ENCODE data around the gene NPB. TPM values are rescaled to one million over a fixed set of nuclear protein-coding genes. Genes with fewer than 3 reads are reported as not detected.

Gene NPB
- total RNA-seq, 2 donors from 2014 or later = 0.19 TPM; not detected in 1

GRCh38 chr17:81906476-81907218 is 4.6 kb downstream of the NPB start:
- no peak for DNase-seq
- H3K27ac Mint-ChIP-seq = no peak overlapping the region
- H3K27me3 Mint-ChIP-seq (ENCODE audit: low read depth) = no peaks in the 10 kb centered on the region
- H3K9me3 Mint-ChIP-seq = no peaks in the 10 kb centered on the region
- peaks cover 16% of the 10 kb centered on the region for H3K4me1 Mint-ChIP-seq (ENCODE audit: low read depth)
- H3K4me3 Mint-ChIP-seq = no peak overlapping the region
- no peaks in the 10 kb centered on the region for H3K36me3 Mint-ChIP-seq (ENCODE audit: insufficient read depth in 2 of 2)
- ATAC-seq (replicated peaks in 1 of 2) = no peak

GRCh38 chr17:81907219-81908145 is 5.4 kb downstream of the NPB start:
- Mint-ChIP-seq H3K27me3 (ENCODE audit: low read depth) (no peaks in the 10 kb centered on the region), H3K27ac (no peak overlapping the region), H3K36me3 (ENCODE audit: insufficient read depth in 2 of 2) (no peaks in the 10 kb centered on the region), H3K4me3 (no peak overlapping the region), H3K4me1 (ENCODE audit: low read depth) (peaks cover 23% of the 10 kb centered on the region), H3K9me3 (no peaks in the 10 kb centered on the region)
- DNase-seq (no peak), ATAC-seq (replicated peaks in 1 of 2) (no peak)

DNA sequence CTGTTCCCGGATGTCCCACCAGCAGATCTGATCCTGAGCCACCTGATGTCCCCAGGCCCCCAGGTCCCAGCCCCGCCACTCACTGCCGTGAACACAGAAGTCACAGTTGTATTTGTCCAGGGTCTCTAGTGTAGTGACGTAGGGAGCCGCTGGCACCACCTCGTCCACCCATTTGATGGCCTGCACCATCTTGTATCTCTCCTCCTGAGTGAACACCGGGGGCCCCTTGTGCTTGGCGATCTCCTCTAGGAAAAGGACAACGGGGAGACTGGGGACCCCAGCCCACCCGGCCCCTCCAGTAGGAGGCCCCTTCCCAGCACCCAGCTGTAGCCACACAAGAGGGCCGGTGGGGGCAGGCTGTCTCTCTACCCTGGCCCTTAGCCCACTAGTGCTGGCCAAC is 6.8 kb downstream of the NPB start:
- DNase-seq (no peak), ATAC-seq (replicated peaks in 1 of 2) (no peak)
- Mint-ChIP-seq H3K4me3 (no peak overlapping the region), H3K4me1 (ENCODE audit: low read depth) (peaks cover 28% of the 10 kb centered on the region), H3K9me3 (no peaks in the 10 kb centered on the region), H3K36me3 (ENCODE audit: insufficient read depth in 2 of 2) (peaks cover 1 to 9% of the 10 kb centered on the region in 2 donors), H3K27ac (no peak overlapping the region), H3K27me3 (ENCODE audit: low read depth) (no peaks in the 10 kb centered on the region)

DNA sequence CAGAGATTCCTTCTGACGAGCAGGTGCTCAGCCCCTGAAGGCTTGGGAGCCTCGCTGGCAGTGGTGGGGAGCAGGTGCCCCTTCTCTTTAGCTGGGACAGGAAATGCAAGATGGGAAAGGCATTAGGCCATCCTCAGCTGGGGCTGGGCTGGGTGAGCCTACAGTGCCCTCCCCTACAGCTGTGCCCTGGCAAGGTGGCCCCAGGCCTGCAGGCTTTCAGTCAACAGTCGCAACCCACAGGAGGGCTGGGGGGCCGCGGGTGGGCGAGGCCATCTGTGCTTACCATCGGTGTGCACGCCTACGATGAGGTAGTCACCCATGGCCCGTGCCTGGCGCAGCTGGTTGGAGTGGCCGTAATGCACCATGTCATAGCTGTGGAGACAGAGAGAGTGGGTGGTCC is 7.2 kb downstream of the NPB start:
- Mint-ChIP-seq H3K4me3 (peak overlapping the region in 1 of 2 donors; percentile 83), H3K4me1 (ENCODE audit: low read depth) (peaks cover 28% of the 10 kb centered on the region), H3K9me3 (no peaks in the 10 kb centered on the region), H3K27ac (no peak overlapping the region), H3K36me3 (ENCODE audit: insufficient read depth in 2 of 2) (peaks cover 1 to 9% of the 10 kb centered on the region in 2 donors), H3K27me3 (ENCODE audit: low read depth) (no peaks in the 10 kb centered on the region)
- ATAC-seq (replicated peaks in 1 of 2) = no peak
- no peak for DNase-seq

DNA sequence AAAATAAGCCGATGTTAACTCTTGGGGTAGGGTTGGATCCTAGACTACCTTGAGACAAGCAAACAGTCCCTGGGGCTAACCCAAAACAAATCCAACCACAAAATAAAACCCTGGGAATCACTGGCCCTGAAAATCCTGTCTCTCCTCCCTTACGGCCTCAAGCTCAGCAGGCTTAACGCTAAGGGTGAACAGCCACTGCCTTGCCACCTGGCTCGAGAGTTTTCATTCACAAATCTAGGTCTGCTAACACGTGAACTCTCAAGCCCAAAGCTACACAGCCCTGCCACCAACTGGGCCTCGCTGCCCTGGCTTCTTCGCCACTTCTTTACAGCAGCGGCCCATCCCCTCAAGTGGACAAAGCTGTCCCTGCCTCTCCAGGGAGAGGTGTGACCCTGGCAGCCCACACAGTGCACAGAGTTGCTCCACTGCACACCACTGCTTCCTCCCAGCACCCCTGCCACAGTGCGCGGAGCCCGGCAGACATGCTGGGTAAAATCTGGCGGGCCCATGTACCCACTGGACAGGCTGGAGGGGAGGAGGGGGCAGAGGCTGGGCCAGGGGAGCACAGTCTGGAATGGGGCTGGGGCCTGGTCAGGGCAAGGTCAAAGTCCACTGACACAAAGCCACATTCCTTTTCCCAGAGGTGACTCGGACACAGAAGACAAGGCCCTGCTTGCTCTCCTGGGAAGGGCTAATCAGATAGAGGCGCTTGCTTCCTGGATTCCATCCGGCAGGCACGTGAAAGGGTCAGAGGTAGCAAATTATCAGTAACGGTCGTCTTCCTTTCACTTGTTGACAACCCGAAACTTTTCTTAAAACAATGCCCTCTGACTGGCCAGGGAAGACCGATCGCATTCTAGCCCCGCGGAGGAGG is 8.2 kb downstream of the NPB start:
- Mint-ChIP-seq H3K4me3 (peak overlapping the region; percentile 83 to 85), H3K27me3 (ENCODE audit: low read depth) (no peaks in the 10 kb centered on the region), H3K27ac (no peak overlapping the region), H3K36me3 (ENCODE audit: insufficient read depth in 2 of 2) (peaks cover 1 to 9% of the 10 kb centered on the region in 2 donors), H3K9me3 (no peaks in the 10 kb centered on the region), H3K4me1 (ENCODE audit: low read depth) (peaks cover 28% of the 10 kb centered on the region)
- DNase-seq = no peak
- no peak for ATAC-seq (replicated peaks in 1 of 2)

- no peaks in the 10 kb centered on the region for H3K9me3 Mint-ChIP-seq
- H3K4me3 Mint-ChIP-seq = peak overlapping the region; percentile 83 to 85
- peaks cover 1 to 11% of the 10 kb centered on the region in 2 donors for H3K36me3 Mint-ChIP-seq (ENCODE audit: insufficient read depth in 2 of 2)
- H3K27ac Mint-ChIP-seq = no peak overlapping the region
- DNase-seq (no peak), ATAC-seq (replicated peaks in 1 of 2) (peak; percentile 50 to 54)
- peaks cover 31% of the 10 kb centered on the region for H3K4me1 Mint-ChIP-seq (ENCODE audit: low read depth)
- H3K27me3 Mint-ChIP-seq (ENCODE audit: low read depth) = no peaks in the 10 kb centered on the region
These were observed 8.8 kb downstream of the NPB start for GRCh38 chr17:81910840-81911276.

DNA sequence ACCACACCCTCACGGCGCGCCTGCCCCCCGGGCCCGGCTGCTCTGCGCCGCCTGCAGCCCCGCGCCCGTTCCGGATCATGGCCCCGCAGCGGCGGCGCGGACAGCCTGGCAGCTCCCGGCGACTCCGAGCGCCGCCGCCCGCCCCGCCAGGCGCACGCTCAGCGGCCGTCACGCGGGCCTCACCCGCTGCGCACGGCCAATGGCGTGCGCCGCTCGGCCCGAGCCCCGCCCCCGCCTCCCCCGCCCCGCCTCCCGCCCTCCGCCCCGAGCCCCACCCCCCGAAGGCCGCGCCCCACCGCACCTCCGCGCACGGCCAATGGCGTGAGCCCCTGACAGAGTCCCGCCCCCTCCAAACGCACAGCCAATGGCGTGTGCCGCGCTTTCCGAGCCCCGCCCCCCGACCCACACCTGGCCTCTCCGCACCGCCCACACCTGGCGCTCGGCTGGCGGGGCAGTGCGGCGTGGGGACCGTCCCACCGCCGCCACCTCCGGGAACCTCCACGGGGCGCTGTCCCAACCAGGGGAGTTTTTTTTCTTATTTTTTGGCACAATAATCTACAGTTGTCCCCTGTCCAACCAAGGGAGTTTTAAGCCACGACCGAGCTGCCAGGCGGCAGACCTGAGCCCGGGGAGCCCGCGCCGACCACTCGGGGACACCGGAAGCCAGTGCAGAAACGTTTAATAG is 9.4 kb downstream of the NPB start, which contains the start of gene PCYT2:
TSS of gene PCYT2 (minus strand) at position 123 of the 685 bp plus-strand sequence. CDS start at position 79, 44 bp downstream.
- Mint-ChIP-seq H3K27me3 (ENCODE audit: low read depth) (no peaks in the 10 kb centered on the region), H3K4me3 (peak within 1 kb of the TSS; percentile 83 to 85), H3K36me3 (ENCODE audit: insufficient read depth in 2 of 2) (peaks cover 1 to 11% of the 10 kb centered on the region in 2 donors), H3K27ac (no peak within 1 kb of the TSS), H3K4me1 (ENCODE audit: low read depth) (peaks cover 36% of the 10 kb centered on the region), H3K9me3 (no peaks in the 10 kb centered on the region)
- DNase-seq = peak; percentile 95 to 96
- peak; percentile 92 to 93 for ATAC-seq (replicated peaks in 1 of 2)

DNA sequence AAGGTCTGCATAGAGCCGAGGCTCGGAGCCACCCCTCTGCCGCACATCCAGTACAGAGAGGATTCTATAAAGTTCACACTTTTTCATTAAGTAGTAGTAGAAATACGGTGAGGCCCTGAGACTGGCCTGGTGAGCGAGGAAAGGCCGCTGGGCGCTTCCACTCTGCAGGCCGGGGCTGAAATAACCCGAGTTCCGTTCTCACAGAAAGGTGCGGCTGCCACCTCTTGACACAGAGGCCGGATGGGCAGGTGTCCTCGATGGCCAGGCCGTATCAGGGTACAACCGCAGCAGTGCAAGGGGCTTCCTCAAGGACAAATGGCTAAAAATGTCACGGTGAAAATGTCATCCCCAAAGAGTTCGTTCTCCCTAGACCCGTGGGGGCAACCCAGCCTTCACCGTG is 9.9 kb downstream of the NPB start:
- Mint-ChIP-seq H3K36me3 (ENCODE audit: insufficient read depth in 2 of 2) (peaks cover 1 to 11% of the 10 kb centered on the region in 2 donors), H3K27ac (no peak overlapping the region), H3K4me1 (ENCODE audit: low read depth) (peaks cover 42% of the 10 kb centered on the region), H3K9me3 (no peaks in the 10 kb centered on the region), H3K27me3 (ENCODE audit: low read depth) (no peaks in the 10 kb centered on the region), H3K4me3 (peak overlapping the region; percentile 62 to 65)
- no peak for DNase-seq
- ATAC-seq (replicated peaks in 1 of 2) = no peak

GRCh38 chr17:81912441-81913309 is 10.6 kb downstream of the NPB start:
- peaks cover 46% of the 10 kb centered on the region for H3K4me1 Mint-ChIP-seq (ENCODE audit: low read depth)
- H3K36me3 Mint-ChIP-seq (ENCODE audit: insufficient read depth in 2 of 2) = peaks cover 1 to 11% of the 10 kb centered on the region in 2 donors
- no peaks in the 10 kb centered on the region for H3K27me3 Mint-ChIP-seq (ENCODE audit: low read depth)
- ATAC-seq (replicated peaks in 1 of 2) = no peak
- no peak for DNase-seq
- no peaks in the 10 kb centered on the region for H3K9me3 Mint-ChIP-seq
- no peak overlapping the region for H3K4me3 Mint-ChIP-seq
- H3K27ac Mint-ChIP-seq = no peak overlapping the region

GRCh38 chr17:81913394-81914102 is 11.5 kb downstream of the NPB start:
- H3K27ac Mint-ChIP-seq = no peak overlapping the region
- no peak overlapping the region for H3K4me3 Mint-ChIP-seq
- H3K9me3 Mint-ChIP-seq = no peaks in the 10 kb centered on the region
- H3K4me1 Mint-ChIP-seq (ENCODE audit: low read depth) = peaks cover 53% of the 10 kb centered on the region
- H3K36me3 Mint-ChIP-seq (ENCODE audit: insufficient read depth in 2 of 2) = peaks cover 1 to 11% of the 10 kb centered on the region in 2 donors
- ATAC-seq (replicated peaks in 1 of 2) = no peak
- no peaks in the 10 kb centered on the region for H3K27me3 Mint-ChIP-seq (ENCODE audit: low read depth)
- no peak for DNase-seq

Data from activated T-cell treated with anti-CD3 and anti-CD28 coated beads, Interleukin-2, amount 50 U/mL, for 72 hours (primary cell).